ENCODE measurements around the gene MTMR2. TPM values are rescaled to one million over a fixed set of nuclear protein-coding genes. Genes with fewer than 3 reads are reported as not detected.

MTMR2 gene
- total RNA-seq, 1 donor from 2014 or later: 68.0 TPM

DNA sequence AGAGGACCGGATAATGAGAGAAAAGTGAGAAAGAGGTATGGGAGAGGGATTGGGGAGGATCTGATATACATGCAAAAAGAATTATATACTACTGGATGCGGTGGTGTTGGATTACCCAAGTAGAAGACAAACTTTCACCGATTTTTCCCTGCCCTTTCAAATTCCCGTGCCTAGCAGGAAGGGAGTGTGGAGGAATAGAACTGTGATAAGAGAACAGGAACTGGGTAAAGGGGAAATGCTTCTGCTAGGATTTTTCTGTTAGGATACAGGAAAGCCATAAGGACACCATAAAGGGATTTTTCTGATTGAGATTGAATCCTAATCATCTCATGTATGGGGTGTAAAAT is 480 bp upstream of the MTMR2 start:
- no peaks in the 10 kb centered on the region for H3K36me3 ChIP-seq (ENCODE audit: insufficient read depth, low read length)
- H3K4me1 Mint-ChIP-seq (ENCODE audit: low read depth, unreplicated experiment): peaks cover 14% of the 10 kb centered on the region

DNA sequence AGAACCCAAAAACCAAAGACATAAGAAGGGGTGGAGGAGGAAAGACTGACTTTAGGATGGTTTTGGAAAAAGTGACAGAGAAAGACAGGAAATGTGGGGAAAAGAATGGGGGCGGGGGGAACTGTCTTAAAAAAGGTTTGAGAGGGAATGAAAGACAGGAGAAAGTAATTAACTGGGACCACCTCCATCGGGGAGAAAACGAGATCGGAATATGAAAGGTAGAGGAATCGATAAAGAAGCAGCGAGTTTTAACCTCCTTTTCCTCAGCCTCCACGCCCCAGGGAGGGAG is 524 bp downstream of the MTMR2 start:
- TF ChIP-seq, protein P1, sequence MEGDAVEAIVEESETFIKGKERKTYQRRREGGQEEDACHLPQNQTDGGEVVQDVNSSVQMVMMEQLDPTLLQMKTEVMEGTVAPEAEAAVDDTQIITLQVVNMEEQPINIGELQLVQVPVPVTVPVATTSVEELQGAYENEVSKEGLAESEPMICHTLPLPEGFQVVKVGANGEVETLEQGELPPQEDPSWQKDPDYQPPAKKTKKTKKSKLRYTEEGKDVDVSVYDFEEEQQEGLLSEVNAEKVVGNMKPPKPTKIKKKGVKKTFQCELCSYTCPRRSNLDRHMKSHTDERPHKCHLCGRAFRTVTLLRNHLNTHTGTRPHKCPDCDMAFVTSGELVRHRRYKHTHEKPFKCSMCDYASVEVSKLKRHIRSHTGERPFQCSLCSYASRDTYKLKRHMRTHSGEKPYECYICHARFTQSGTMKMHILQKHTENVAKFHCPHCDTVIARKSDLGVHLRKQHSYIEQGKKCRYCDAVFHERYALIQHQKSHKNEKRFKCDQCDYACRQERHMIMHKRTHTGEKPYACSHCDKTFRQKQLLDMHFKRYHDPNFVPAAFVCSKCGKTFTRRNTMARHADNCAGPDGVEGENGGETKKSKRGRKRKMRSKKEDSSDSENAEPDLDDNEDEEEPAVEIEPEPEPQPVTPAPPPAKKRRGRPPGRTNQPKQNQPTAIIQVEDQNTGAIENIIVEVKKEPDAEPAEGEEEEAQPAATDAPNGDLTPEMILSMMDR (IDR thresholded peaks at IDR 0.05; ENCODE audit: insufficient read depth, low read depth, low read length): no peak
- FAIRE-seq: no peak
- peak overlapping the region; percentile 98 for H3K9ac ChIP-seq (ENCODE audit: low read length)

More for the DNA sequence above, 480 bp upstream of the MTMR2 start:
- Histone ChIP-seq H3K4me3 (ENCODE audit: insufficient read depth, low read depth, low read length) (peak overlapping the region; percentile 92), H3K9ac (ENCODE audit: low read length) (peak overlapping the region; percentile 98), H3K27ac (ENCODE audit: low read depth, low read length) (peak overlapping the region; percentile 94), H3K4me2 (ENCODE audit: low read length) (peak overlapping the region; percentile 98), H3K9me3 (ENCODE audit: insufficient read depth, low read depth, low read length) (no peaks in the 10 kb centered on the region), H4K20me1 (ENCODE audit: insufficient read depth, low read length) (peaks cover 4% of the 10 kb centered on the region), H3K27me3 (ENCODE audit: insufficient read depth, low read length) (no peaks in the 10 kb centered on the region), H3K4me1 (ENCODE audit: insufficient read depth, low read length) (peaks cover 12% of the 10 kb centered on the region), H3K79me2 (ENCODE audit: insufficient read depth, low read length) (peaks cover 56% of the 10 kb centered on the region), H2AFZ (ENCODE audit: low read depth, low read length) (peak overlapping the region; percentile 77)
- peak overlapping the region; percentile 100 for H3K27ac Mint-ChIP-seq (ENCODE audit: unreplicated experiment)
- DNase-seq (ENCODE audit: low read depth) (peak; percentile 26), FAIRE-seq (no peak)
- no peaks in the 10 kb centered on the region for H3K36me3 Mint-ChIP-seq (ENCODE audit: low read depth, unreplicated experiment)
- peak overlapping the region; percentile 94 for H3K4me3 Mint-ChIP-seq (ENCODE audit: unreplicated experiment)
- no peaks in the 10 kb centered on the region for H3K9me3 Mint-ChIP-seq (ENCODE audit: unreplicated experiment)
- no peak for TF ChIP-seq EZH2 (IDR thresholded peaks at IDR 0.05; ENCODE audit: insufficient read depth, low read length)
- TF ChIP-seq, protein P1 (IDR thresholded peaks at IDR 0.05; ENCODE audit: insufficient read depth, low read depth, low read length): no peak
- H3K27me3 Mint-ChIP-seq (ENCODE audit: low read depth, unreplicated experiment): no peaks in the 10 kb centered on the region

DNA sequence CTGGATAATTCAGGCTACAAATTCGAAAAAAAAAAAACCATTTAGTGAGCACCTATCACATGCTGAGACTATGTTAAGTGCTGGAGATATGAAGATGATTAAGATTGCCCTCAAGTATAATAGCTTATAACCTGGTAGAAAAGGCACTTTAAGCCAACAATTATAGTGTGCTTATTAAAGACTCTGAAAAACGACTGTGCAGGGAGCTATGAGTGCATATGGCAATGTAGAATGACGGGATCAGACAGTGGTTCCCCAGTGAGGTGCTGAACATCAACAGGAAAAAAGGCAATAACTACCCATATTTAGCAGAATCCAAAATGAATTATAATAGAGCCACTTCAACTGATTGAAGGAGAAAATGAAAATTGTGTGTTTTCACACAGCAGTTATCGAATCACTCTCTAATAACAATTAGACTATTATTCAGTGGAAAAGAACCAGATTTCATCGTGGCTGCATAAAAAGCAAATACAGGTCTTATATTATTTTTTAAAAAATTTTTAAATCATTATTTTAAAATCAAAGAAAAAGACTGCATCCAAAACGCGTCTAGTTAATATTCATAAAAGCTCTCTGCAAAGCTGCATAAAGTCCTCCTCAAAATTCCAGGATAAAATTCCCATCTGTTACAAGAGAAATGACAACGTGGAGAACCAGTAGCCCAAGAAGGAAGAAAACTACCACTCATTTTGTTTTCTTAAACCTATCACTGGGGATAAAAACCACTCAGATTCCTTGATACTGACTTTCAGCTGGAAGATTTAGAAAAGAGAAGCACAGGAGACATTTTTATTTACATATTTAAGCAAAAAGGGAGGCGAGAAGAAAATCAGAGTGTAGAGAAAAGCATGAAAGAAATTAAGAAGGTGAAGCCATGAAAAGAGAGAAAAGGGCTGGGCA is 1.1 kb downstream of the MTMR2 start:
- Histone ChIP-seq H2AFZ (ENCODE audit: low read depth, low read length) (peak overlapping the region; percentile 77), H3K27ac (ENCODE audit: low read depth, low read length) (peak overlapping the region; percentile 94), H3K4me3 (ENCODE audit: insufficient read depth, low read depth, low read length) (peak overlapping the region; percentile 92), H3K4me2 (ENCODE audit: low read length) (peak overlapping the region; percentile 98), H3K79me2 (ENCODE audit: insufficient read depth, low read length) (peaks cover 72% of the 10 kb centered on the region), H3K27me3 (ENCODE audit: insufficient read depth, low read length) (no peaks in the 10 kb centered on the region), H3K36me3 (ENCODE audit: insufficient read depth, low read length) (no peaks in the 10 kb centered on the region), H3K9ac (ENCODE audit: low read length) (peak overlapping the region; percentile 98), H4K20me1 (ENCODE audit: insufficient read depth, low read length) (peaks cover 13% of the 10 kb centered on the region), H3K9me3 (ENCODE audit: insufficient read depth, low read depth, low read length) (no peaks in the 10 kb centered on the region), H3K4me1 (ENCODE audit: insufficient read depth, low read length) (peaks cover 12% of the 10 kb centered on the region)
- DNase-seq (ENCODE audit: low read depth) (no peak), FAIRE-seq (no peak)
- peak overlapping the region; percentile 94 for H3K4me3 Mint-ChIP-seq (ENCODE audit: unreplicated experiment)
- H3K4me1 Mint-ChIP-seq (ENCODE audit: low read depth, unreplicated experiment): peaks cover 14% of the 10 kb centered on the region
- H3K27ac Mint-ChIP-seq (ENCODE audit: unreplicated experiment): peak overlapping the region; percentile 73
- no peaks in the 10 kb centered on the region for H3K9me3 Mint-ChIP-seq (ENCODE audit: unreplicated experiment)
- no peaks in the 10 kb centered on the region for H3K36me3 Mint-ChIP-seq (ENCODE audit: low read depth, unreplicated experiment)
- TF ChIP-seq, protein P1 (IDR thresholded peaks at IDR 0.05; ENCODE audit: insufficient read depth, low read depth, low read length): no peak
- TF ChIP-seq EZH2 (IDR thresholded peaks at IDR 0.05; ENCODE audit: insufficient read depth, low read length): no peak
- H3K27me3 Mint-ChIP-seq (ENCODE audit: low read depth, unreplicated experiment): no peaks in the 10 kb centered on the region

More for the DNA sequence above, 524 bp downstream of the MTMR2 start:
- no peaks in the 10 kb centered on the region for H3K9me3 Mint-ChIP-seq (ENCODE audit: unreplicated experiment)
- Histone ChIP-seq H3K4me3 (ENCODE audit: insufficient read depth, low read depth, low read length) (peak overlapping the region; percentile 92), H3K79me2 (ENCODE audit: insufficient read depth, low read length) (peaks cover 66% of the 10 kb centered on the region), H3K4me2 (ENCODE audit: low read length) (peak overlapping the region; percentile 98), H3K4me1 (ENCODE audit: insufficient read depth, low read length) (peaks cover 12% of the 10 kb centered on the region), H3K36me3 (ENCODE audit: insufficient read depth, low read length) (no peaks in the 10 kb centered on the region), H3K9me3 (ENCODE audit: insufficient read depth, low read depth, low read length) (no peaks in the 10 kb centered on the region), H2AFZ (ENCODE audit: low read depth, low read length) (peak overlapping the region; percentile 77), H4K20me1 (ENCODE audit: insufficient read depth, low read length) (peaks cover 13% of the 10 kb centered on the region), H3K27ac (ENCODE audit: low read depth, low read length) (peak overlapping the region; percentile 94), H3K27me3 (ENCODE audit: insufficient read depth, low read length) (no peaks in the 10 kb centered on the region)
- peak overlapping the region; percentile 94 for H3K4me3 Mint-ChIP-seq (ENCODE audit: unreplicated experiment)
- no peaks in the 10 kb centered on the region for H3K27me3 Mint-ChIP-seq (ENCODE audit: low read depth, unreplicated experiment)
- no peaks in the 10 kb centered on the region for H3K36me3 Mint-ChIP-seq (ENCODE audit: low read depth, unreplicated experiment)
- H3K27ac Mint-ChIP-seq (ENCODE audit: unreplicated experiment): peak overlapping the region; percentile 73
- DNase-seq (ENCODE audit: low read depth): no peak
- H3K4me1 Mint-ChIP-seq (ENCODE audit: low read depth, unreplicated experiment): peaks cover 14% of the 10 kb centered on the region
